Hepatocyte (in vitro differentiated cells): ENCODE measurements around the gene TMEM150A. TPM values are rescaled to one million over a fixed set of nuclear protein-coding genes. Genes with fewer than 3 reads are reported as not detected.
"Not testable (repeated sequence)": the region's sequence is repeated elsewhere in the genome, so short reads cannot be mapped to it uniquely, and the experiment has no call there.

Experiments used
- DNase-seq: peaks from one replicate; pipeline ENCODE4 v3.0.0-alpha.2; 2016; ENCODE audit warnings: low spot score
- H2AFZ ChIP-seq: fragments of 200-600 bp; sonication (generic); 2 replicates; pipeline ENCODE4 v1.6.0; 2016; ENCODE audit warnings: antibody characterized with exemption, mild to moderate bottlenecking
- H3K27ac ChIP-seq: fragments of 200-600 bp; sonication (generic); 2 replicates; pipeline ENCODE4 v1.5.1; 2016; ENCODE audit warnings: mild to moderate bottlenecking
- H3K27me3 ChIP-seq: fragments of 200-600 bp; sonication (generic); 2 replicates; pipeline ENCODE4 v1.6.1; 2016
- H3K36me3 ChIP-seq: fragments of 200-600 bp; sonication (generic); replicated peaks from 2 replicates; pipeline ENCODE4 v1.5.1; 2016; ENCODE audit warnings: low read depth; ENCODE audit not compliant: insufficient read depth
- H3K4me1 ChIP-seq: fragments of 200-600 bp; sonication (generic); 2 replicates; pipeline ENCODE4 v1.5.1; 2016; ENCODE audit warnings: mild to moderate bottlenecking, moderate library complexity; ENCODE audit not compliant: insufficient read depth
- H3K4me2 ChIP-seq: fragments of 200-600 bp; sonication (generic); 2 replicates; pipeline ENCODE4 v1.6.0; 2016
- H3K4me3 ChIP-seq: fragments of 200-600 bp; sonication (generic); 2 replicates; pipeline ENCODE4 v1.5.1; 2016; ENCODE audit warnings: mild to moderate bottlenecking
- H3K79me2 ChIP-seq: fragments of 200-600 bp; sonication (generic); 2 replicates; pipeline ENCODE4 v1.6.0; 2017; ENCODE audit warnings: mild to moderate bottlenecking
- H3K9me2 ChIP-seq: fragments of 200-600 bp; sonication (generic); replicated peaks from 2 replicates; pipeline ENCODE4 v1.6.0; 2017; ENCODE audit warnings: mild to moderate bottlenecking; ENCODE audit not compliant: insufficient read depth
- H3K9me3 ChIP-seq: fragments of 200-600 bp; sonication (generic); 2 replicates; pipeline ENCODE4 v1.5.1; 2016; ENCODE audit warnings: low read depth, mild to moderate bottlenecking
- H4K20me1 ChIP-seq: fragments of 200-600 bp; sonication (generic); 2 replicates; pipeline ENCODE4 v1.6.0; 2016; ENCODE audit warnings: mild to moderate bottlenecking; ENCODE audit not compliant: insufficient read depth, poor library complexity, severe bottlenecking
- CTCF ChIP-seq: fragments of 200-600 bp; sonication (generic); IDR thresholded peaks from 2 replicates; pipeline ENCODE4 v1.5.1; 2016; ENCODE audit warnings: antibody characterized with exemption, mild to moderate bottlenecking; ENCODE audit not compliant: poor library complexity
- EZH2 ChIP-seq: fragments of 200-600 bp; sonication (generic); IDR thresholded peaks from 2 replicates; pipeline ENCODE4 v1.6.1; 2016; ENCODE audit warnings: antibody characterized with exemption, mild to moderate bottlenecking, borderline replicate concordance
- EZH2phosphoT487 ChIP-seq: fragments of 200-600 bp; sonication (generic); IDR thresholded peaks from one replicate; pipeline ENCODE4 v1.6.1; 2018; ENCODE audit warnings: antibody characterized with exemption, mild to moderate bottlenecking, low read depth, moderate library complexity; ENCODE audit not compliant: unreplicated experiment, severe bottlenecking
- WGBS: methylation state at CpG from one replicate; pipeline ENCODE4 v1.1.6; 2016; ENCODE audit warnings: low lambda C conversion rate; ENCODE audit errors: missing lambda C conversion rate; 5-methylcytosine and 5-hydroxymethylcytosine counted together
- polyA plus RNA-seq: library from polyadenylated mRNA; unstranded; fragments of >200 nt; fragmentation: Nextera tagmentation; extraction: Ambion mirVana; gene quantifications from 2 replicates; pipeline ENCODE4 v1.2.1, GENCODE V29; 2016
- total RNA-seq: library from RNA; depleted of rRNA; stranded (reverse); fragments of >200 nt; gene quantifications from 2 replicates; pipeline ENCODE4 v1.2.3, GENCODE V29; 2014

The TMEM150A gene
- total and polyA plus RNA-seq, 2 experiments from 2014 or later = 25.7 to 67.9 TPM

GRCh38 chr2:85560812-85561279, 41.7 kb downstream of the TMEM150A start:
- TF ChIP-seq EZH2phosphoT487 = no peak
- no peak for TF ChIP-seq CTCF
- TF ChIP-seq EZH2 = no peak
- H3K9me3 ChIP-seq = no peaks in the 10 kb centered on the region
- 8% methylated on average over 11 of the region's 14 CpGs for WGBS
- H3K4me1 ChIP-seq = peaks cover 15% of the 10 kb centered on the region
- no peaks in the 10 kb centered on the region for H3K36me3 ChIP-seq
- H3K4me2 ChIP-seq = peak overlapping the region; percentile 93
- no peak for DNase-seq
- no peaks in the 10 kb centered on the region for H3K27me3 ChIP-seq
- H3K4me3 ChIP-seq = peak overlapping the region; percentile 53
- H3K27ac ChIP-seq = peak overlapping the region; percentile 63
- no peaks in the 10 kb centered on the region for H4K20me1 ChIP-seq
- H2AFZ ChIP-seq = peak overlapping the region; percentile 32
- H3K79me2 ChIP-seq = peaks cover 48% of the 10 kb centered on the region
- H3K9me2 ChIP-seq = no peaks in the 10 kb centered on the region

GRCh38 chr2:85560403-85560726, 42.1 kb downstream of the TMEM150A start:
- Histone ChIP-seq H3K79me2 (peaks cover 48% of the 10 kb centered on the region), H3K4me2 (peak overlapping the region; percentile 93), H3K4me3 (peak overlapping the region; percentile 53), H3K27ac (peak overlapping the region; percentile 63), H3K4me1 (peaks cover 15% of the 10 kb centered on the region), H2AFZ (peak overlapping the region; percentile 32)
- H3K9me2 ChIP-seq, H3K27me3 ChIP-seq, H3K36me3 ChIP-seq, H4K20me1 ChIP-seq, DNase-seq, H3K9me3 ChIP-seq: not testable (repeated sequence)
- 74% methylated on average over 12 of the region's 12 CpGs for WGBS

- Histone ChIP-seq H3K4me2 (no peak overlapping the region), H3K27me3 (no peaks in the 10 kb centered on the region), H4K20me1 (no peaks in the 10 kb centered on the region), H3K79me2 (peaks cover 48% of the 10 kb centered on the region), H3K36me3 (no peaks in the 10 kb centered on the region), H3K27ac (no peak overlapping the region), H3K9me3 (no peaks in the 10 kb centered on the region), H3K9me2 (no peaks in the 10 kb centered on the region), H3K4me1 (peaks cover 15% of the 10 kb centered on the region), H2AFZ (no peak overlapping the region), H3K4me3 (no peak overlapping the region)
- TF ChIP-seq CTCF (no peak), EZH2phosphoT487 (no peak), EZH2 (no peak)
- 95% methylated on average over 1 of the region's 1 CpG for WGBS
- DNase-seq = no peak
Measured at GRCh38 chr2:85558160-85558559, 44.3 kb downstream of the TMEM150A start.

- no peak overlapping the region for H3K4me3 ChIP-seq
- peaks cover 15% of the 10 kb centered on the region for H3K4me1 ChIP-seq
- no peaks in the 10 kb centered on the region for H3K27me3 ChIP-seq
- H4K20me1 ChIP-seq = no peaks in the 10 kb centered on the region
- DNase-seq = no peak
- WGBS = 99% methylated on average over 5 of the region's 5 CpGs
- no peaks in the 10 kb centered on the region for H3K9me2 ChIP-seq
- no peaks in the 10 kb centered on the region for H3K36me3 ChIP-seq
- no peak overlapping the region for H2AFZ ChIP-seq
- TF ChIP-seq EZH2 = no peak
- TF ChIP-seq EZH2phosphoT487 = no peak
- no peak for TF ChIP-seq CTCF
- no peaks in the 10 kb centered on the region for H3K9me3 ChIP-seq
- no peak overlapping the region for H3K27ac ChIP-seq
- H3K79me2 ChIP-seq = peaks cover 48% of the 10 kb centered on the region
- no peak overlapping the region for H3K4me2 ChIP-seq
Measured at GRCh38 chr2:85557130-85557529, 45.4 kb downstream of the TMEM150A start.
